ENCODE measurements around the gene TNKS1BP1. TPM values are rescaled to one million over a fixed set of nuclear protein-coding genes. Genes with fewer than 3 reads are reported as not detected.

The TNKS1BP1 gene
- total RNA-seq, 1 donor from 2014 or later, result 11.7 TPM

DNA sequence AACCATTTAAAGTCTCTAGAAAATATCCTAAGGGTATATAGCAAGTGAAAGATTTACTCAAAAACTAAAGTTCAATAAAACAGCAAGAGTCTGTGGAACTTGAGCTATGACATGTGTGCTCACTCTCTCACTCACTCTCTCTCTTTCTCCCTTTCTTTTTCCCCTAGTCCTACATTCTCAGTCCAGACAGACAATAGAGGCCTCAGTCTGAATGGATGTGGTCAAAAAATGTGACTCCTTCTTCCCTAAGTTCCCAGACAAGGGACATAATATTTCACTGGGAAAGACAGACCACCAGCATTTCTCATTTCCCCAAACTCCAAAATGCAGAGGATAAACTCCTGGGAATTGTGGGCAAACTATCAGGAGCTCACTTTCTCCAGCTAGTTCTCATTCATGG, 70.1 kb downstream of the TNKS1BP1 start:
- Mint-ChIP-seq H3K27ac (no peak overlapping the region), H3K27me3 (ENCODE audit: insufficient read depth, low read depth) (peaks cover 3% of the 10 kb centered on the region), H3K36me3 (no peaks in the 10 kb centered on the region), H3K9me3 (peaks cover 14% of the 10 kb centered on the region), H3K4me1 (peaks cover 12% of the 10 kb centered on the region), H3K4me3 (no peak overlapping the region)
- Histone ChIP-seq H3K4me1 (no peaks in the 10 kb centered on the region), H3K27ac (no peak overlapping the region), H3K36me3 (no peaks in the 10 kb centered on the region), H3F3A (ENCODE audit: low read depth) (no peaks in the 10 kb centered on the region), H3K9ac (no peak overlapping the region), H4K20me1 (ENCODE audit: low read depth) (no peaks in the 10 kb centered on the region), H3K4me3 (no peak overlapping the region), H2AFZ (replicated peaks) (no peak overlapping the region), H3K9me3 (ENCODE audit: low read depth) (no peaks in the 10 kb centered on the region), H3K4me2 (no peak overlapping the region), H3K79me2 (ENCODE audit: low read depth) (no peaks in the 10 kb centered on the region), H3K27me3 (no peaks in the 10 kb centered on the region)
- TF ChIP-seq EZH2phosphoT487 (IDR thresholded peaks at IDR 0.05) (no peak), EZH2 (IDR thresholded peaks at IDR 0.05) (no peak)
- TF ChIP-seq, protein P1, sequence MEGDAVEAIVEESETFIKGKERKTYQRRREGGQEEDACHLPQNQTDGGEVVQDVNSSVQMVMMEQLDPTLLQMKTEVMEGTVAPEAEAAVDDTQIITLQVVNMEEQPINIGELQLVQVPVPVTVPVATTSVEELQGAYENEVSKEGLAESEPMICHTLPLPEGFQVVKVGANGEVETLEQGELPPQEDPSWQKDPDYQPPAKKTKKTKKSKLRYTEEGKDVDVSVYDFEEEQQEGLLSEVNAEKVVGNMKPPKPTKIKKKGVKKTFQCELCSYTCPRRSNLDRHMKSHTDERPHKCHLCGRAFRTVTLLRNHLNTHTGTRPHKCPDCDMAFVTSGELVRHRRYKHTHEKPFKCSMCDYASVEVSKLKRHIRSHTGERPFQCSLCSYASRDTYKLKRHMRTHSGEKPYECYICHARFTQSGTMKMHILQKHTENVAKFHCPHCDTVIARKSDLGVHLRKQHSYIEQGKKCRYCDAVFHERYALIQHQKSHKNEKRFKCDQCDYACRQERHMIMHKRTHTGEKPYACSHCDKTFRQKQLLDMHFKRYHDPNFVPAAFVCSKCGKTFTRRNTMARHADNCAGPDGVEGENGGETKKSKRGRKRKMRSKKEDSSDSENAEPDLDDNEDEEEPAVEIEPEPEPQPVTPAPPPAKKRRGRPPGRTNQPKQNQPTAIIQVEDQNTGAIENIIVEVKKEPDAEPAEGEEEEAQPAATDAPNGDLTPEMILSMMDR (IDR thresholded peaks at IDR 0.05), result no peak
- no peak for DNase-seq (ENCODE audit: low spot score)

DNA sequence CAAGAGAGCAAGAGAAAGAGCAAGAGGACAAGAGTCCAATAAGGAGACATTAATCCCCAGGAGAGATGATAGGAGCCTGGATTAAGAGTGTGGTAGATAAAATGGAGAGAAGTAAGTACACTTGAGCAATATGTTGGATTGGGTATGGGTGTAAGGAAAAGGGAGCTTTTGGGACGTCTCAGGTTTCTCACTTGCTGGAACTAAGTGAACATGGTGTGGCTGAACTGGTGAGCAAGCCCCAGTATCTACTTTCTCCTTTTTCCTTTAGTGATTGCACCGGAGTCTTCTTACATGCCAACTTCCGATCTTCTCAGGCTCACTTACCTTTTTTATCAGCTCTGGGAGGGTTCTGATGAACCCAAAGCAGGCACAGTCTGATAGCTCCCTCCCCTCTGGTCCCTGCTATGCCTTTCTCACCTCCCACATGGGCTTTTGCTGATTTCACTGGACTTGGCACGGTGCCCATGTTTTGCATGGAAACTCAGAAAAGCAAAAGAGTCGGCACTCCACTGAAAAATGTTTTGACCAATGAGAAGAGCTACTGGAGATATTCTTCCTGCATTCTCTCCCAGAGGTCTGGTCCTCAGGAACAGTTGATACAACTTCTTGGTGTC, 73.2 kb downstream of the TNKS1BP1 start:
- Histone ChIP-seq H3K27me3 (no peaks in the 10 kb centered on the region), H2AFZ (replicated peaks) (no peak overlapping the region), H4K20me1 (ENCODE audit: low read depth) (no peaks in the 10 kb centered on the region), H3K4me1 (no peaks in the 10 kb centered on the region), H3K27ac (no peak overlapping the region), H3F3A (ENCODE audit: low read depth) (no peaks in the 10 kb centered on the region), H3K9me3 (ENCODE audit: low read depth) (no peaks in the 10 kb centered on the region), H3K9ac (no peak overlapping the region), H3K4me2 (no peak overlapping the region), H3K79me2 (ENCODE audit: low read depth) (no peaks in the 10 kb centered on the region), H3K4me3 (no peak overlapping the region), H3K36me3 (no peaks in the 10 kb centered on the region)
- H3K4me1 Mint-ChIP-seq, result peaks cover 15% of the 10 kb centered on the region
- H3K36me3 Mint-ChIP-seq, result no peaks in the 10 kb centered on the region
- H3K4me3 Mint-ChIP-seq, result no peak overlapping the region
- peaks cover 5% of the 10 kb centered on the region for H3K27me3 Mint-ChIP-seq (ENCODE audit: insufficient read depth, low read depth)
- no peak for DNase-seq (ENCODE audit: low spot score)
- TF ChIP-seq, protein P1 (IDR thresholded peaks at IDR 0.05), result no peak
- TF ChIP-seq EZH2phosphoT487 (IDR thresholded peaks at IDR 0.05) (no peak), EZH2 (IDR thresholded peaks at IDR 0.05) (no peak)
- H3K9me3 Mint-ChIP-seq, result peaks cover 10% of the 10 kb centered on the region
- H3K27ac Mint-ChIP-seq, result no peak overlapping the region

DNA sequence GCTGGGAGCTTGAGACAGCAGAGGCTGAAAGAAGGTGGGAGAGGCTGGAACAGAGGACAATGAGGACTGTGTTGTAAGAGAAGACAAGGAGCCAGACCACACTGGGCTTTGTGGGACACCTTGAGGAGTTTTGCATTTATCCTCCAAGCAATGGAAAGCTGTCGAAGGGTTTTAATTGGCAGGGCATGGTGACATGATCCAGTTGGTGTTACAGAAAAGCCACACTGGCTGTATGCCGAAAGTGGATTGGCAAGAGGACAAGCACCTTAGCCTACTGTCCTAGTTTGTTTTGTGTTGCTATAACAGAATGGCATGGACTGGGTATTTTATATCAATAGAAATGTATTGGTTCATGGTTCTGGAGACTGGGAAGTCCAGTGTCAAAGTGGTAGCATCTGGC, 73.7 kb downstream of the TNKS1BP1 start:
- no peaks in the 10 kb centered on the region for H3K4me1 ChIP-seq
- Mint-ChIP-seq H3K4me1 (peaks cover 15% of the 10 kb centered on the region), H3K4me3 (no peak overlapping the region), H3K27ac (no peak overlapping the region), H3K27me3 (ENCODE audit: insufficient read depth, low read depth) (peaks cover 5% of the 10 kb centered on the region), H3K9me3 (peaks cover 8% of the 10 kb centered on the region), H3K36me3 (no peaks in the 10 kb centered on the region)
- H3K9ac ChIP-seq, result no peak overlapping the region
- H3K4me2 ChIP-seq, result no peak overlapping the region
- H3K79me2 ChIP-seq (ENCODE audit: low read depth), result no peaks in the 10 kb centered on the region
- no peak overlapping the region for H3K4me3 ChIP-seq
- H3K27me3 ChIP-seq, result no peaks in the 10 kb centered on the region
- no peaks in the 10 kb centered on the region for H3K9me3 ChIP-seq (ENCODE audit: low read depth)
- H3F3A ChIP-seq (ENCODE audit: low read depth), result no peaks in the 10 kb centered on the region
- H3K36me3 ChIP-seq, result no peaks in the 10 kb centered on the region
- no peak for DNase-seq (ENCODE audit: low spot score)
- TF ChIP-seq EZH2 (IDR thresholded peaks at IDR 0.05), result no peak
- no peak for TF ChIP-seq EZH2phosphoT487 (IDR thresholded peaks at IDR 0.05)
- TF ChIP-seq, protein P1 (IDR thresholded peaks at IDR 0.05), result no peak
- H3K27ac ChIP-seq, result no peak overlapping the region
- H2AFZ ChIP-seq (replicated peaks), result no peak overlapping the region
- no peaks in the 10 kb centered on the region for H4K20me1 ChIP-seq (ENCODE audit: low read depth)

Other genes starting within 250 kb of the TNKS1BP1 start
- 1.4 and 2.2 TPM in 2 replicates for gene LRRC55, start 143.0 kb downstream of the TNKS1BP1 start, total RNA-seq (ENCODE audit: low replicate concordance)
- 1.6 and 1.8 TPM in 2 replicates for gene APLNR, start 87.7 kb downstream of the TNKS1BP1 start, total RNA-seq (ENCODE audit: low replicate concordance)
- 186 and 222 TPM in 2 replicates for gene SSRP1, start 10.9 kb upstream of the TNKS1BP1 start, total RNA-seq (ENCODE audit: low replicate concordance)
- 1.5 and 2.4 TPM in 2 replicates for gene P2RX3, start 13.4 kb upstream of the TNKS1BP1 start, total RNA-seq (ENCODE audit: low replicate concordance)
- gene PRG3, start 56.2 kb upstream of the TNKS1BP1 start, total RNA-seq (ENCODE audit: low replicate concordance), result not detected in 2 replicates
- gene PRG2, start 65.7 kb upstream of the TNKS1BP1 start, total RNA-seq (ENCODE audit: low replicate concordance), result not detected in 2 replicates
- gene SLC43A3, start 102.2 kb upstream of the TNKS1BP1 start, total RNA-seq (ENCODE audit: low replicate concordance), result 5.6 and 7.8 TPM in 2 replicates
- gene RTN4RL2, start 135.6 kb upstream of the TNKS1BP1 start, total RNA-seq (ENCODE audit: low replicate concordance), result 0.13 and 1.9 TPM in 2 replicates
- gene SLC43A1, start 190.8 kb upstream of the TNKS1BP1 start, total RNA-seq (ENCODE audit: low replicate concordance), result 0.99 and 1.5 TPM in 2 replicates
- gene TIMM10, start 205.8 kb upstream of the TNKS1BP1 start, total RNA-seq (ENCODE audit: low replicate concordance), result 19.1 and 21.9 TPM in 2 replicates
- gene SMTNL1, start 212.6 kb upstream of the TNKS1BP1 start, total RNA-seq (ENCODE audit: low replicate concordance), result 0.28 TPM in 1 of 2 replicates, not detected in the other
- 76.2 and 112 TPM in 2 replicates for gene UBE2L6, start 242.7 kb upstream of the TNKS1BP1 start, total RNA-seq (ENCODE audit: low replicate concordance)